PFSK-1 (cell line): ENCODE results near the gene TTN.

Experiments used
- FOXP2 ChIP-seq: optimal IDR thresholded peaks from 2 replicates; pipeline ENCODE3; 2011; ENCODE audit warnings: borderline replicate concordance, control low read depth, inconsistent platforms; ENCODE audit not compliant: insufficient read depth; ENCODE audit errors: extremely low read length, extremely low read depth
- POLR2AphosphoS5 ChIP-seq: IDR thresholded peaks from 2 replicates; pipeline ENCODE4 v1.6.1; 2012; ENCODE audit warnings: low read depth, mild to moderate bottlenecking, control low read depth, low read length, moderate library complexity
- SIN3A ChIP-seq: IDR thresholded peaks from 2 replicates; pipeline ENCODE4 v1.6.1; 2012; ENCODE audit warnings: mild to moderate bottlenecking, low read length, moderate library complexity, borderline replicate concordance; ENCODE audit not compliant: insufficient read depth
- TAF1 ChIP-seq: IDR thresholded peaks from 2 replicates; pipeline ENCODE4 v1.6.1; 2012; ENCODE audit warnings: low read length, control low read depth, borderline replicate concordance; ENCODE audit not compliant: insufficient read depth
- TF ChIP-seq, protein P1 (sequence below), 2 experiments: IDR thresholded peaks; 2 replicates each; pipeline versions ENCODE4 v1.6.1 to v1.8.0; 2011 to 2012; ENCODE audit warnings: low read depth in 2 of 2, low read length in 2 of 2, control low read depth in 1 of 2, inconsistent platforms in 1 of 2, mild to moderate bottlenecking in 1 of 2, moderate library complexity in 1 of 2; ENCODE audit not compliant: insufficient read depth in 1 of 2

TTN gene

DNA sequence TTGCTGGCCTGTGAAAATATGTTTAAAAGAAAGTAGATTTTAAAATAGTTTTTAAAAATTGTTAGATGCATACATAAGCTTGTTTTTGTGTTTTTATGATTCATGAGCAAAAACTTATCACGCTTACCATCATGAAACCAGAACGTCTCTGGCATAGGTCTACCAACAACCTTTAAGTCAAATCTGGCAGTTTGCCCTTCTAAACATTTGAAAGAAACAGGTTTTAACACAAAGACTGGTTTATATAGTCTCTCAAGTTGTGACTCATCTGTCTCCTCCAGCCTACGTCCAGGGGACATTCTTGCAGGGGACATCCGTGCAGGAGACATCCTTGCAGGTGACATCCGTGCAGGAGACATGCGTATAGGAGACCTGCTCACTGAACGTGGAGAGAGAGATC, 29.6 kb downstream of the TTN start:
- TF ChIP-seq SIN3A: no peak
- no peak for TF ChIP-seq TAF1
- TF ChIP-seq, protein P1, sequence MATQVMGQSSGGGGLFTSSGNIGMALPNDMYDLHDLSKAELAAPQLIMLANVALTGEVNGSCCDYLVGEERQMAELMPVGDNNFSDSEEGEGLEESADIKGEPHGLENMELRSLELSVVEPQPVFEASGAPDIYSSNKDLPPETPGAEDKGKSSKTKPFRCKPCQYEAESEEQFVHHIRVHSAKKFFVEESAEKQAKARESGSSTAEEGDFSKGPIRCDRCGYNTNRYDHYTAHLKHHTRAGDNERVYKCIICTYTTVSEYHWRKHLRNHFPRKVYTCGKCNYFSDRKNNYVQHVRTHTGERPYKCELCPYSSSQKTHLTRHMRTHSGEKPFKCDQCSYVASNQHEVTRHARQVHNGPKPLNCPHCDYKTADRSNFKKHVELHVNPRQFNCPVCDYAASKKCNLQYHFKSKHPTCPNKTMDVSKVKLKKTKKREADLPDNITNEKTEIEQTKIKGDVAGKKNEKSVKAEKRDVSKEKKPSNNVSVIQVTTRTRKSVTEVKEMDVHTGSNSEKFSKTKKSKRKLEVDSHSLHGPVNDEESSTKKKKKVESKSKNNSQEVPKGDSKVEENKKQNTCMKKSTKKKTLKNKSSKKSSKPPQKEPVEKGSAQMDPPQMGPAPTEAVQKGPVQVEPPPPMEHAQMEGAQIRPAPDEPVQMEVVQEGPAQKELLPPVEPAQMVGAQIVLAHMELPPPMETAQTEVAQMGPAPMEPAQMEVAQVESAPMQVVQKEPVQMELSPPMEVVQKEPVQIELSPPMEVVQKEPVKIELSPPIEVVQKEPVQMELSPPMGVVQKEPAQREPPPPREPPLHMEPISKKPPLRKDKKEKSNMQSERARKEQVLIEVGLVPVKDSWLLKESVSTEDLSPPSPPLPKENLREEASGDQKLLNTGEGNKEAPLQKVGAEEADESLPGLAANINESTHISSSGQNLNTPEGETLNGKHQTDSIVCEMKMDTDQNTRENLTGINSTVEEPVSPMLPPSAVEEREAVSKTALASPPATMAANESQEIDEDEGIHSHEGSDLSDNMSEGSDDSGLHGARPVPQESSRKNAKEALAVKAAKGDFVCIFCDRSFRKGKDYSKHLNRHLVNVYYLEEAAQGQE (IDR thresholded peaks at IDR 0.05; ENCODE audit: insufficient read depth in 1 of 2, low read depth in 2 of 2, low read length in 2 of 2): no peak
- TF ChIP-seq FOXP2: no peak
- no peak for TF ChIP-seq POLR2AphosphoS5

DNA sequence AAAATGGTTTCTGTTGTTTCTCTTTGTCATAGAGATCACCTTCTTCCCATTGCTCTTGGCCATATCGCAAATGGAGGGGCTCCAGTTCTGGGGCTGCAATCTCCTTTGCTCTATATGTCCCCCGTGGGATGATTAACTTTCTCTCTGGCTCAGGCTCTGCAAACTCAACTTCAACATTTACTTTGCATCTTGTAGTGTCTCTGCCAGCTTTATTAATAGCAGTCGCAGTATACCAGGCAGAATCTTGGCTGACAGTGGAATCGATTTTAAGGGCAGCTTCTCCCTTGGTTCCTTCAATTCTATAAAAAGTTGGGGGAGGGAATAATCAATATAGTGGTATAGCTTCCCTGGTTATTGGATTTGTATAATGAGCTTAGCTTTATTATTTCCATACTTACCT, 30.5 kb downstream of the TTN start:
- TF ChIP-seq FOXP2 (no peak), SIN3A (no peak), TAF1 (no peak), POLR2AphosphoS5 (no peak)
- TF ChIP-seq, protein P1 (IDR thresholded peaks at IDR 0.05; ENCODE audit: insufficient read depth in 1 of 2, low read depth in 2 of 2, low read length in 2 of 2): no peak

DNA sequence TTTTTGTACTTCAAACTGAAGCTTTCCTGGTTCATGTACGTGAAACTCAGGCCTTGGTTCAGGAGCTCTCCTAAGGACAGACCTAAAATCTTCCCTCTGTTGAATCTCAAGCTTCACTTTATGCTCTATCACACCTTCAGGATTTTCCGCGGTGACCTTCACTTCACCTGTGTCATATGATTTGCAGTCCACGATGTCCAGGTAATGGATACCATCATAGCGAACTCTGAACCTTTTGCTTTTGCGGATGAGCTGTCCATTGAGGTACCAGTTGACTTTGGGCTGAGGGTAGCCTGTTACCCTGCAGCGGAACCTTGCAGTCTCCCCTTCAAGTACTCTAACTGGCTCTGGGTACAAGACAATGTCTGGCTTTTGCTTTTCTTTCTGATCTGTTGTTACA, 31.2 kb downstream of the TTN start:
- TF ChIP-seq, protein P1 (IDR thresholded peaks at IDR 0.05; ENCODE audit: insufficient read depth in 1 of 2, low read depth in 2 of 2, low read length in 2 of 2): no peak
- no peak for TF ChIP-seq POLR2AphosphoS5
- TF ChIP-seq FOXP2: no peak
- TF ChIP-seq SIN3A: no peak
- no peak for TF ChIP-seq TAF1

DNA sequence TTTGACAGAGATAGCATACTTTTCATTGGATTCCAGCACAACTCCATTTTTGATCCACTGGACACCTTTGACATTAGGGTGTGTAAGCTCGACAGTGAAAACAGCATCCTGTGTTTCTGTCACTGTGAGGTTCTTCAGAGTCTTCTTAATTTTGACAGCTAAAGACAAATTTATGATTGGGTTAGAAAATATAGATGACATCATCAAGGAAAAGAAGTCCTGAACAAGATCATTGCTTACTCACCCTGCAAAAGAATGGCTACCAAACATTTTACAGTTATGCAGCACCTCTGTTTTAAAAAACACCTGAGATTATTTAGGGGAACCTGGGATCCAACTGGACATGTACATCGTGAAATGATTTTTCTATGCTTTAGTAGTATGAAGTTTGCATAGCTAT, 36.7 kb downstream of the TTN start:
- TF ChIP-seq, protein P1 (IDR thresholded peaks at IDR 0.05; ENCODE audit: insufficient read depth in 1 of 2, low read depth in 2 of 2, low read length in 2 of 2): no peak
- no peak for TF ChIP-seq TAF1
- TF ChIP-seq FOXP2: no peak
- no peak for TF ChIP-seq SIN3A
- TF ChIP-seq POLR2AphosphoS5: no peak
